Measurements from ENCODE around the gene NPAS4.

The NPAS4 gene

GRCh38 chr11:66388780-66389386, 32.0 kb upstream of the NPAS4 start:
- no peak overlapping the region for H3K4me3 ChIP-seq (ENCODE audit: low read depth, low read length)
- TF ChIP-seq MAX (IDR thresholded peaks at IDR 0.05; ENCODE audit: low read depth, low read length) (peak; percentile 37; the same call in 1 of the 2 replicates), MYC (IDR thresholded peaks at IDR 0.05; ENCODE audit: low read depth, low read length) (no peak), CTCF (IDR thresholded peaks at IDR 0.05; ENCODE audit: low read depth, low read length) (peak; percentile 98), POLR2A (IDR thresholded peaks at IDR 0.05; ENCODE audit: extremely low read depth, insufficient read length) (no peak)
- peak; percentile 87 for DNase-seq (ENCODE audit: low read depth)

GRCh38 chr11:66391322-66391721, 29.5 kb upstream of the NPAS4 start:
- DNase-seq (ENCODE audit: low read depth) = no peak
- no peak overlapping the region for H3K4me3 ChIP-seq (ENCODE audit: low read depth, low read length)
- TF ChIP-seq MYC (IDR thresholded peaks at IDR 0.05; ENCODE audit: low read depth, low read length) = no peak
- TF ChIP-seq MAX (IDR thresholded peaks at IDR 0.05; ENCODE audit: low read depth, low read length) = no peak
- TF ChIP-seq CTCF (IDR thresholded peaks at IDR 0.05; ENCODE audit: low read depth, low read length) = no peak
- TF ChIP-seq POLR2A (IDR thresholded peaks at IDR 0.05; ENCODE audit: extremely low read depth, insufficient read length) = no peak

- H3K4me3 ChIP-seq (ENCODE audit: low read depth, low read length) = no peak overlapping the region
- TF ChIP-seq MYC (IDR thresholded peaks at IDR 0.05; ENCODE audit: low read depth, low read length) (no peak), MAX (IDR thresholded peaks at IDR 0.05; ENCODE audit: low read depth, low read length) (no peak), CTCF (IDR thresholded peaks at IDR 0.05; ENCODE audit: low read depth, low read length) (no peak), POLR2A (IDR thresholded peaks at IDR 0.05; ENCODE audit: extremely low read depth, insufficient read length) (no peak)
These were observed 26.9 kb upstream of the NPAS4 start for GRCh38 chr11:66393954-66394353.

DNA sequence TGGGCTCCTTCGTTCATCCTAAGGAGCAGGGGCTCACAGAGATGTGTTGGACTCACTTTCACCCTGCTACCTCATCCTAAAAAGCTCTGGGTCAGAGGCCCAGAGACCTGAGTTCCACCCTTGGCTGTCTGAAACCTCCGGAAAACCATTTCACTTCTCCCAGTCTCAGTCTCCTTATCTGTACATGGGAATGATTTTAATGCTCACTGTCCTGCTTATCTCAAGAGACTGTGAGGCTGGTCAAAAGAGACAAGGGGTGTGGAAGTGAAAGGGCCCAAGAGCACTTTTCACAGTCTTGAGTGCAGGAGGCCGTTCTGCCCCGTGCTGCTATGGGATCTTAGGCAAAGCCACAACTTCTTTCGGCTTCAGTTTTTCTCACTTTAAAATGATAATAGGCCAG, 13.2 kb upstream of the NPAS4 start:
- no peak overlapping the region for H3K4me3 ChIP-seq (ENCODE audit: low read depth, low read length)
- TF ChIP-seq MAX (IDR thresholded peaks at IDR 0.05; ENCODE audit: low read depth, low read length) (no peak), CTCF (IDR thresholded peaks at IDR 0.05; ENCODE audit: low read depth, low read length) (no peak), MYC (IDR thresholded peaks at IDR 0.05; ENCODE audit: low read depth, low read length) (no peak), POLR2A (IDR thresholded peaks at IDR 0.05; ENCODE audit: extremely low read depth, insufficient read length) (no peak)
- DNase-seq (ENCODE audit: low read depth) = no peak

More at GRCh38 chr11:66393954-66394353, 26.9 kb upstream of the NPAS4 start:
- DNase-seq (ENCODE audit: low read depth) = no peak

DNA sequence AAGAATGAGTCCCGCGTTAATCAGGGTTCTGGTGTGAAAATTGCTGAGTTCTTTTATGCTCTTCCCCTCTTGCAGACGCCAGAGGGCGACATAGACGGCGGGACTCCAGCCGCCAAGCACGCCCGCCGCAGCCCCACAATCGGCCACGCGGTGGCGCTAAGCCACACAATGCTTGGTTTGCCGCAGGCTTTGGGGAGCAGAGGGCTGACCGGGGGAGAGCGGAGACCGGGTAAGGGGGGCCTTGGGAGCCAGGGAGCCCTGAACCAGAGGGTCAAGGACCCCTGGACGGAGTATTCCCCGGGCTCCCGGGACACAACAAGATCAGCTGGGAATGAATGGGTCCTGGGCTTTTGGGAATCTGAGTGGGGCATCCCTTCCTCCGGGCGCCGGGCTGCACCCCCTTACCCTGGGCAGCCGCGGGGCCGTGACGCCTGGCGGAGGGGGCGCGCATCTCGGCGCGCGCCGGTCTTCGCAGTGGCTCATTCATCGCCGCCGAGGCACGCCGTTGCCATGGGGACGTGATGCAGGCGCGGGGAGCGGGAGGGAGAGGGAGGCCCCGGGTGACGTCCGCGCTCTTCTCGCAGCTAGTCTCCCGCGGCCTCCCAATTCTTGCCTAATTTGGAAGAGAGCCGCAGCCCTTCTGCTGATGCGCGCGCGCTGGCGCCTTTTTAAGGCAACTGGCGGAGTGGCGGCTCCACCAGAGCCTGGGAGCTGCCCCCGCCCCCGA, 12.2 kb upstream of the NPAS4 start:
- TF ChIP-seq CTCF (IDR thresholded peaks at IDR 0.05; ENCODE audit: low read depth, low read length) (peak; percentile 99), MYC (IDR thresholded peaks at IDR 0.05; ENCODE audit: low read depth, low read length) (peak; percentile 61), MAX (IDR thresholded peaks at IDR 0.05; ENCODE audit: low read depth, low read length) (peak; percentile 77), POLR2A (IDR thresholded peaks at IDR 0.05; ENCODE audit: extremely low read depth, insufficient read length) (no peak)
- DNase-seq (ENCODE audit: low read depth) = peak; percentile 91
- H3K4me3 ChIP-seq (ENCODE audit: low read depth, low read length) = no peak overlapping the region
